ENCODE results near the gene MRPL57.
"Not testable (repeated sequence)": the region's sequence is repeated elsewhere in the genome, so short reads cannot be mapped to it uniquely, and the experiment has no call there.

Gene MRPL57

GRCh38 chr13:21202767-21203531 lies 26.5 kb downstream of the MRPL57 start:
- Mint-ChIP-seq H3K4me1 (ENCODE audit: low read depth in 2 of 2) (peaks cover 0 to 2% of the 10 kb centered on the region in 2 donors), H3K9me3 (no peaks in the 10 kb centered on the region), H3K4me3 (no peak overlapping the region), H3K36me3 (ENCODE audit: insufficient read depth) (no peaks in the 10 kb centered on the region), H3K27me3 (peaks cover 13 to 34% of the 10 kb centered on the region in 2 donors), H3K27ac (peak overlapping the region in 1 of 2 donors; percentile 2)
- DNase-seq (no peak), ATAC-seq (replicated peaks) (no peak)

- no peaks in the 10 kb centered on the region for H3K4me1 Mint-ChIP-seq (ENCODE audit: low read depth in 2 of 2)
- no peak overlapping the region for H3K27ac Mint-ChIP-seq
- ATAC-seq (replicated peaks) = no peak
- no peaks in the 10 kb centered on the region for H3K36me3 Mint-ChIP-seq (ENCODE audit: insufficient read depth)
- no peak for DNase-seq
- H3K9me3 Mint-ChIP-seq = no peaks in the 10 kb centered on the region
- no peak overlapping the region for H3K4me3 Mint-ChIP-seq
- H3K27me3 Mint-ChIP-seq = peaks cover 36 to 41% of the 10 kb centered on the region in 2 donors
Observed at GRCh38 chr13:21208652-21209154, 32.2 kb downstream of the MRPL57 start.

GRCh38 chr13:21212138-21212775 lies 35.8 kb downstream of the MRPL57 start:
- DNase-seq (no peak), ATAC-seq (replicated peaks) (no peak)
- no peaks in the 10 kb centered on the region for H3K4me1 Mint-ChIP-seq (ENCODE audit: low read depth in 2 of 2)
- no peaks in the 10 kb centered on the region for H3K36me3 Mint-ChIP-seq (ENCODE audit: insufficient read depth)
- H3K4me3 Mint-ChIP-seq = no peak overlapping the region
- peaks cover 52 to 53% of the 10 kb centered on the region in 2 donors for H3K27me3 Mint-ChIP-seq
- H3K9me3 Mint-ChIP-seq = no peaks in the 10 kb centered on the region
- H3K27ac Mint-ChIP-seq = no peak overlapping the region

- not testable (repeated sequence) for H3K36me3 Mint-ChIP-seq (ENCODE audit: insufficient read depth); DNase-seq; ATAC-seq (replicated peaks); H3K9me3 Mint-ChIP-seq; H3K27ac Mint-ChIP-seq; H3K4me3 Mint-ChIP-seq
- Mint-ChIP-seq H3K27me3 (peaks cover 43 to 46% of the 10 kb centered on the region in 2 donors), H3K4me1 (ENCODE audit: low read depth in 2 of 2) (peaks cover 8 to 12% of the 10 kb centered on the region in 2 donors)
Observed at GRCh38 chr13:21215419-21215818, 39.0 kb downstream of the MRPL57 start.

- peaks cover 0 to under 1% of the 10 kb centered on the region in 2 donors for H3K9me3 Mint-ChIP-seq
- H3K4me1 Mint-ChIP-seq (ENCODE audit: low read depth in 2 of 2) = peaks cover 8 to 12% of the 10 kb centered on the region in 2 donors
- ATAC-seq (replicated peaks) (no peak), DNase-seq (no peak)
- H3K4me3 Mint-ChIP-seq = no peak overlapping the region
- peaks cover 2% of the 10 kb centered on the region for H3K36me3 Mint-ChIP-seq (ENCODE audit: insufficient read depth)
- H3K27me3 Mint-ChIP-seq = peaks cover 35 to 40% of the 10 kb centered on the region in 2 donors
- no peak overlapping the region for H3K27ac Mint-ChIP-seq
Observed at GRCh38 chr13:21216332-21216731, 39.9 kb downstream of the MRPL57 start.

GRCh38 chr13:21218351-21219035 lies 42.0 kb downstream of the MRPL57 start:
- Mint-ChIP-seq H3K9me3 (peaks cover 0 to 7% of the 10 kb centered on the region in 2 donors), H3K27me3 (peaks cover 24 to 32% of the 10 kb centered on the region in 2 donors), H3K27ac (peak overlapping the region in 1 of 2 donors; percentile 79), H3K36me3 (ENCODE audit: insufficient read depth) (peaks cover 2% of the 10 kb centered on the region), H3K4me3 (peak overlapping the region; percentile 24 to 27), H3K4me1 (ENCODE audit: low read depth in 2 of 2) (peaks cover 8 to 12% of the 10 kb centered on the region in 2 donors)
- DNase-seq (peak in 1 of 3 experiments; percentile 3), ATAC-seq (replicated peaks) (peak; percentile 85)

- peaks cover 2% of the 10 kb centered on the region for H3K36me3 Mint-ChIP-seq (ENCODE audit: insufficient read depth)
- DNase-seq (no peak), ATAC-seq (replicated peaks) (no peak)
- H3K4me3 Mint-ChIP-seq = peak overlapping the region in 1 of 2 donors; percentile 27
- H3K4me1 Mint-ChIP-seq (ENCODE audit: low read depth in 2 of 2) = peaks cover 8 to 12% of the 10 kb centered on the region in 2 donors
- H3K9me3 Mint-ChIP-seq = peaks cover 0 to 7% of the 10 kb centered on the region in 2 donors
- peaks cover 24 to 34% of the 10 kb centered on the region in 2 donors for H3K27me3 Mint-ChIP-seq
- H3K27ac Mint-ChIP-seq = peak overlapping the region in 1 of 2 donors; percentile 79
Observed at GRCh38 chr13:21219036-21219381, 42.6 kb downstream of the MRPL57 start.

- peaks cover 8 to 12% of the 10 kb centered on the region in 2 donors for H3K4me1 Mint-ChIP-seq (ENCODE audit: low read depth in 2 of 2)
- not testable (repeated sequence) for DNase-seq; H3K9me3 Mint-ChIP-seq; H3K36me3 Mint-ChIP-seq (ENCODE audit: insufficient read depth); ATAC-seq (replicated peaks)
- H3K27me3 Mint-ChIP-seq = peaks cover 23 to 39% of the 10 kb centered on the region in 2 donors
- H3K4me3 Mint-ChIP-seq = peak overlapping the region; percentile 14 to 46
- peak overlapping the region in 1 of 2 donors; percentile 79 for H3K27ac Mint-ChIP-seq
Observed at GRCh38 chr13:21219716-21220115, 43.3 kb downstream of the MRPL57 start.

- H3K4me1 Mint-ChIP-seq (ENCODE audit: low read depth in 2 of 2) = peaks cover 8 to 12% of the 10 kb centered on the region in 2 donors
- no peak for ATAC-seq (replicated peaks)
- peaks cover 2% of the 10 kb centered on the region for H3K36me3 Mint-ChIP-seq (ENCODE audit: insufficient read depth)
- DNase-seq = no peak
- H3K9me3 Mint-ChIP-seq = peaks cover 0 to 7% of the 10 kb centered on the region in 2 donors
- no peak overlapping the region for H3K4me3 Mint-ChIP-seq
- H3K27me3 Mint-ChIP-seq = peaks cover 23 to 41% of the 10 kb centered on the region in 2 donors
- no peak overlapping the region for H3K27ac Mint-ChIP-seq
Observed at GRCh38 chr13:21221268-21221667, 44.8 kb downstream of the MRPL57 start.

GRCh38 chr13:21225082-21225481 lies 48.6 kb downstream of the MRPL57 start:
- ATAC-seq (replicated peaks) (no peak), DNase-seq (no peak)
- H3K27me3 Mint-ChIP-seq = peaks cover 23 to 63% of the 10 kb centered on the region in 2 donors
- no peaks in the 10 kb centered on the region for H3K36me3 Mint-ChIP-seq (ENCODE audit: insufficient read depth)
- no peak overlapping the region for H3K27ac Mint-ChIP-seq
- peaks cover 0 to 7% of the 10 kb centered on the region in 2 donors for H3K9me3 Mint-ChIP-seq
- H3K4me3 Mint-ChIP-seq = no peak overlapping the region
- peaks cover 0 to 1% of the 10 kb centered on the region in 2 donors for H3K4me1 Mint-ChIP-seq (ENCODE audit: low read depth in 2 of 2)

- no peaks in the 10 kb centered on the region for H3K36me3 Mint-ChIP-seq (ENCODE audit: insufficient read depth)
- H3K4me1 Mint-ChIP-seq (ENCODE audit: low read depth in 2 of 2) = peaks cover 0 to 1% of the 10 kb centered on the region in 2 donors
- no peak for ATAC-seq (replicated peaks)
- H3K4me3 Mint-ChIP-seq = no peak overlapping the region
- peaks cover 0 to 7% of the 10 kb centered on the region in 2 donors for H3K9me3 Mint-ChIP-seq
- peaks cover 23 to 63% of the 10 kb centered on the region in 2 donors for H3K27me3 Mint-ChIP-seq
- DNase-seq = no peak
- H3K27ac Mint-ChIP-seq = no peak overlapping the region
Observed at GRCh38 chr13:21225841-21226581, 49.6 kb downstream of the MRPL57 start.

GRCh38 chr13:21227917-21228316 lies 51.5 kb downstream of the MRPL57 start:
- peaks cover 22 to 49% of the 10 kb centered on the region in 2 donors for H3K27me3 Mint-ChIP-seq
- H3K27ac Mint-ChIP-seq = no peak overlapping the region
- H3K4me1 Mint-ChIP-seq (ENCODE audit: low read depth in 2 of 2) = peaks cover 0 to 1% of the 10 kb centered on the region in 2 donors
- DNase-seq = no peak
- no peak for ATAC-seq (replicated peaks)
- no peak overlapping the region for H3K4me3 Mint-ChIP-seq
- no peaks in the 10 kb centered on the region for H3K9me3 Mint-ChIP-seq
- H3K36me3 Mint-ChIP-seq (ENCODE audit: insufficient read depth) = no peaks in the 10 kb centered on the region
